Kidney capillary endothelial cell (primary cell): ENCODE results near the gene AVPI1.
A peak's percentile ranks its signal among the peaks of the same experiment; 100 is the strongest.
"Not testable (repeated sequence)": the region's sequence is repeated elsewhere in the genome, so short reads cannot be mapped to it uniquely, and the experiment has no call there.

Experiments
- DNase-seq: peaks from one replicate; pipeline ENCODE4 v3.0.0-alpha.2; 2018; ENCODE audit warnings: low spot score

The AVPI1 gene

GRCh38 chr10:97640174-97640867 lies 46.7 kb downstream of the AVPI1 start, which contains the start of gene PI4K2A:
PI4K2A (plus strand) TSS chr10:97640671; CDS start chr10:97640743, 72 bp downstream.
- peak; percentile 99 for DNase-seq

GRCh38 chr10:97639090-97639489 lies 48.0 kb downstream of the AVPI1 start:
- DNase-seq = not testable (repeated sequence)

- no peak for DNase-seq
Measured at GRCh38 chr10:97635577-97635976, 51.5 kb downstream of the AVPI1 start.

- no peak for DNase-seq
Measured at GRCh38 chr10:97633921-97634320, 53.1 kb downstream of the AVPI1 start.

GRCh38 chr10:97632949-97633884 lies 53.8 kb downstream of the AVPI1 start, which contains the start of gene MORN4:
MORN4 (minus strand) TSS chr10:97633500; CDS start chr10:97619653, 13,847 bp downstream.
- peak; percentile 91 for DNase-seq

GRCh38 chr10:97631098-97631497 lies 55.9 kb downstream of the AVPI1 start:
- no peak for DNase-seq

GRCh38 chr10:97629289-97629688 lies 57.8 kb downstream of the AVPI1 start:
- DNase-seq = no peak

- DNase-seq = no peak
Measured at GRCh38 chr10:97628228-97628627, 58.8 kb downstream of the AVPI1 start.

- DNase-seq = no peak
Measured at GRCh38 chr10:97627731-97628130, 59.3 kb downstream of the AVPI1 start.
